Muscle of arm (tissue), 12 donors: ENCODE results near the gene EFEMP2. TPM values are rescaled to one million over a fixed set of nuclear protein-coding genes. Genes with fewer than 3 reads are reported as not detected.

Experiments
- DNase-seq: peaks from one replicate; pipeline ENCODE4 v3.0.0-alpha.2; 2013
- polyA plus RNA-seq, 12 donors: library from polyadenylated mRNA; unstranded; fragments of 120-200 nt; gene quantifications; one replicate each; pipeline ENCODE4 v1.2.1, GENCODE V29; 2013; ENCODE audit not compliant: insufficient read length in 12 of 12

EFEMP2 gene
- polyA plus RNA-seq, 12 donors = 72.0 to 155 (median 92.2) TPM; not detected in 1

DNA sequence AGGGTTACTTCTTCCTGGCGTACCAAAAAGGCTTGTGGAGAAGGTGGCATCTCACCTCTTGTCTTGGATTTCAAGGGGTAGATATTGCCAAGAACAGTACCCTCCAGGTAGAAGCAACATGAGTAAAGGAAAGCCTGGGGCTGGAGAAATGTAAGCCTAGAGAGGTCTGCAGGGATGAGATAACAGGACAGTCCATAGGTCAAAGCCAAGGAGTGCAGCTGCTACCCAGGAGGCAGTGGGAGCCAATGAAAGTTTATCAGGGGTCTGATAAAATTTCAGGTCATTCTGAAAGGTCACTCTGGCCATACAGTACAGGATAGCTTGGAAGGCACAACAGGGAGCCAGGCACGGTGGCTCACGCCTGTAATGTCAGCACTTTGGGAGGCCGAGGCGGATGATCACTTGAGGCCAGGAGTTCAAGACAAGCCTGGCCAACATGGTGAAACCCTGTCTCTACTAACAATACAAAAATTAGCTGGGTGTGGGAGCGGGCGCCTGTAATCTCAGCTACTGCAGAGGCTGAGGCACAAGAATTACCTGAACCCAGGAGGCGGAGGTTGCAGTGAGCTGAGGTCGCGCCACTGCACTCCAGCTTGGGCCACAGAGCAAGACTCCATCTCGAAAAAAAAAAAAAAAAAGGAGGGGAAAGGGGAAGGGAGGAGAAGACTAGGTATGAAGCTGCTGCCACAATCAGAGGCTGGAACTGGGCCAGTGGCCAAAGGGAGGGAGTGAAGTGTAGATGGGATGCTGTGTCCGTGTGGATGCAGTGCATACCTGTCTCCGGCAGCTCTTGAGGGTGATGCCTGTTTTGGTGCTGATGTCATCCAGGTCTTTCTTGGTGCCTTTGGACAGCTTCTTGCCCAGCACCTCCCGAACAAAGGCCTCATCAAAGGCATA is 14.5 kb upstream of the EFEMP2 start:
- no peak for DNase-seq

DNA sequence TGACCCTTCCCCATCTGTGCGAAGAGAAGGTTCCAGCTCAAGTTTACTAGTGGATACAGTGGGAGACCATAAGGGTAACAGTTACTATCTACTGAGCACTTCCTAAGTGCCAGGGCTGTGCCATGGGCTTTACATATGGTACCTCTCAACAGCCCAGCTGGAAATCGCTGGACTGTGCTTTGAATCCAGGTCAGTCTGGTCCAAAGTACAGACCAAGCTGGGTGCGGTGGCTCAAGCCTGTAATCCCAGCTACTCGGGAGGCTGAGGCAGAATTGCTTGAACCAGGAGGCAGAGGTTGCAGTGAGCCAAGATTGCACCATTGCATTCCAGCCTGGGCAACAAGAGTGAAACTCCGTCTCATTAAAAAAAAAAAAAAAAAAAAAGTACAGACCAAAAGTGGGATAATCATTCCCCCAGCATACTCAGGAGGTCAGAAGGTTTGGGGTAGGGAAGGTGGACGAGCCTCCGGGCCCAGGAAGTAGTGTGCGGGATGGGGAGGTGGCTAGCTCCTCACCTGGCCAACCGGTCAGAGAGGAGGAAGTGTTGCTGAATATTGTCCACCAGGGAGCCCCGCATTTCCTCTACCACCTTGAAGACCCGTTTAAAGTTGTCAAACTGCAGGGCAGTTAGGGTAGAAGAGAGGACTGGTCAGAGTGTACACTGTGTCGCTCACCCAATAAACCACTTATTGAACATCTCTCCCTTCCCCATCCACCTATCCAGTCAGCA is 13.4 kb upstream of the EFEMP2 start:
- no peak for DNase-seq

DNA sequence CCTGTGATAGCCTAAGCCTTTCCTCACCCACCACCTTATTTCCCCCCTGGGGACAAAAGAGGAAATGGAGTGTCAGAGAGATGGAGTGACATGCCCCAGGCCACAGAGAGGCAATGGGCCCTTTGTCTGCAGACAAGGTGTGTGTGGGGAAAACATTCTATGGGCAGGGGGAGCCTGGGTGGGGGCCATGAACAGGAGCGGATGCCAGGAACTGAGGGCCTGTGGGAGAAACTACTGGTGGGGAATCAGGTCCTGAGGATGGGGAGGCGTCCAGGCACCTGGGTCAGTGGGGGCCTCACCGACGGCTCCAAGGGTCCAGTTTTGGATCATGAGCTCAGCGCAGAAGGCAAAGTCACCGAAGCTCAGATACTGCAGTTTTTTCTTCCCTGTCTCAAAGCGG is 12.6 kb upstream of the EFEMP2 start:
- no peak for DNase-seq

GRCh38 chr11:65884716-65885092 is 12.1 kb upstream of the EFEMP2 start:
- no peak for DNase-seq

DNA sequence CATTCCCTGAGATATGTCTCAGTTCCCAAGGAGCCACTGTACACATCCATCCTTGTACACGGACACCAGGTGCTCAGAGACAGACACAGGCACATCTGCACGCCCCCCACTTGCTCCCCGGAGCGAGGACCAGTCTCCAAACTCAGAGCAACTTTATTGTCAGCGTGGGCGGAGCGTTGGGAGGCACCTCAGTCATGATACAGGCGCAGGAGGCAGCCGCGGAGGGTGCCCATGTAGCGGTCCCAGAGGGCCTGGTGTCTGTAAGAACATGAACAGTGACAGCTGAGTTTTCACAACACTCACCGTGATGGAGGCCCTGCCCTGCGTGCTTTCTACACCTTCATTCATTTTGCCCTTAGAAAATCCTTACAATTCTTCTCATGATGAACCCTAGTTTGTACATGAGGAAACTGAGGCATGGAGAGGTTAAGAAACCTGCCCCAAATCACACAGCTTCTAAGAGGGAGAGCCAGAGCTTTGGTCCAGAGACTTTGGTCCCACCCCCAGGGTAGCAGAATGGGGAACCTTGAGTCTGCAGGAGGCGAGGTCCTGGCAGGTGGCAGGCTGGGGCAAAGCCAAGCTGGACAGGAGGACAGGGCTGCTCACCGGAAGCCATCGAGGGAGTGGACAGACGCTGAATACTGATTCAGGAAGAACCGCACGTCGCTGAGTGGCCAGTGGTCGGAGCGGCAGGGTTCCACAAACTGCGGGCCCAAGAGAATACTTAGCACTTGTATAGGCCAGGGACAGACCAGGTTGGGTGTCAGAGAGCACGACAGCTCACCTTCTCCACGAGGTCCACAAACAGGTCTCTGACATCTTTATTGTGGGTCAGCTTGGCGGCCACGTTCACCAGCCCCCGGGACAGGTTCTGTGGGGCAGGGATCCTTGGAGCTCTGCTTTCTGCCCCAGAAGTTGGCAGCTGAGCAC is 11.5 kb upstream of the EFEMP2 start:
- no peak for DNase-seq

- DNase-seq = no peak
These were observed 10.6 kb upstream of the EFEMP2 start for GRCh38 chr11:65883058-65883761.

- no peak for DNase-seq
These were observed 9.8 kb upstream of the EFEMP2 start for GRCh38 chr11:65882120-65883057.

DNA sequence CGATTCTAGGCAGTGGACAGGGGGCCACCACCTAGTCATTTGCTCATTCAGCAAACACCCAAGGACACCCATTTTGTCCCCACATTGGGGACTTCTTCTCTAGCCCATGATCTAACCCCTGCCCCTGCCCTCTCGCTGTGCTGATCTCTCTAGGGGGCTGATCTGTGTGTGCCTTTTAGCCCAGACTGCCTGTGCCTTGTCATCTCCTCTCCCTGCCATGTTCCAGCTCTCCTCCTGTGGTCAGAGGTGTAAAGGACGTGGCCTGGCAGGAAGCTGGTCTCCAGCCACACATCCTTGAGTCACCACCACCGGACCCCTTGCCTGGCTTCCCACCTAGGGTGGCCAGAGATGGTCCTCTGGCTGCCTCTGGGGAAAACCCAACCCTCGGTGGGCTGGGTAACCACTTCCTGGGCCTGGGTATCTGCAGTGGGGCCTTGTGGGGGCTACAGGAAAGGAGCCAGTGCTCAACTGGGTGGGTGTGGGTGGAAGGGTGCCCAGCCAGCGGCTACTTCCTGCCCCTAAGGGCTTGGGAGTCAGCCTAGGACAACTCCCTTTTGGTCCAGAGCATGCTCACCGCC is 8.3 kb upstream of the EFEMP2 start:
- no peak for DNase-seq

GRCh38 chr11:65880027-65880426 is 7.4 kb upstream of the EFEMP2 start:
- no peak for DNase-seq

DNA sequence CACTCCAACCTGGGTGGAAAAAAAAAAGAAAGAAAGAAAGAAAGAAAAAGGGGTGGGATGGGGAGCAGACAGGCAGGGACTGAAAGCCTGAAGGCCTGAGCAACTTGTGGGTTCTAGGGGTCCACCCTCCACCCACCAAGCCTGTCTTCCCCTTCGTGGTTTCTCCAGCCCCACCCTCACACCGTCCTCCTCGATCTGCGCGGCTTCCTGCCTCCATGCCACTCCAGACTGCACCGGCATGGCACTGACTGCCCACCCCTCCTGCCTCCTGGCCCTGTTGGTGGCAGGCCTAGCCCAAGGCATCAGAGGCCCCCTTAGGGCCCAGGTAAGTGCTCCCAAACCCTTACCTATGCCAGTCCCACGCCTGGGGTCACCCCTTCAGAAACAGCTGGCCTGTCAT is 7.0 kb upstream of the EFEMP2 start, which contains the start of gene CTSW:
CTSW (plus strand) TSS at position 221 of the 400 bp plus-strand sequence; CDS start at position 239, 18 bp downstream.
- DNase-seq = no peak

- peak; percentile 93 for DNase-seq
These were observed 937 bp upstream of the EFEMP2 start for GRCh38 chr11:65873318-65874156.

DNA sequence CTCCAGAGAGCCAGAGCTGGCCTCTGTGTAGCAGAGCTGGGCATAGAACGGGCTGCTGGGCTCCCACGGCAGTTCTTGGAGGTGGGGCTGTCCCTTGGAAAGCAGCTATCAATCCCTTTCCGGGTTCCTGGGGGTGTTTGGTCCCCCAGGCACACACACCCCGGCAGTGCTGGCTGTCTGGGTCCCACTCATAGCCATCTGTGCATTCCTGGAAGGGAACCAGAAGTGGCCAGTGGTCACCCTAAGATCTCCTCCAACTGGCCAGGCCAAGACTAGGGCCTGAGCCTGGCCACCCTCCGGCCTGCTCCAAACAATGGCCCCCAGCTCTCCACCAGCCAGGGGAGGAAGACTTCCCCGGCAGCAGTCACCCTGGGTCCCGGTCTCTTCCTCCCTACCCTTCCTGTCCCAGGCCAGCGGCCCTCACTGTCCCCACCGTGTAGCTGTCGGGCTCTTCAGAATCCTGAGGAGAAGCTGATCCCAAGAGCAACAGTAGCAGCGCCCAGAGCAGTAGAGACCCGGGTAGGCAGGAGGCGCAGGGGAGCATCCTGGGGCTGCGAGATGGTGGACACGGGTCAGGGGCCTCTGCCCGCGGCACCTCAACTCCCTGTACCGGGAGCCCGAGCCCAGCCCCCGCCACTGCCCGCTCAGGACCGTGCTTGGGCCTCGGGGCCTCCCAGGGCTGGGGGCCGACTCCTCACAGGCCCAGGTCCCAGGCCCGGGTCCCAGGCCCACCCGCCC is 620 bp downstream of the EFEMP2 start:
- no peak for DNase-seq

- DNase-seq = no peak
These were observed 1.6 kb downstream of the EFEMP2 start for GRCh38 chr11:65870706-65871681.

GRCh38 chr11:65870307-65870658 is 2.3 kb downstream of the EFEMP2 start:
- no peak for DNase-seq

GRCh38 chr11:65869643-65870306 is 2.8 kb downstream of the EFEMP2 start:
- DNase-seq = no peak

- DNase-seq = no peak
These were observed 3.7 kb downstream of the EFEMP2 start for GRCh38 chr11:65868907-65869306.
